Bronchial epithelial cell (primary cell): ENCODE measurements around the gene CORO2A. TPM values are rescaled to one million over a fixed set of nuclear protein-coding genes. Genes with fewer than 3 reads are reported as not detected.

Source experiments
- DNase-seq: peaks from one replicate; pipeline ENCODE4 v3.0.0-alpha.2; 2010; ENCODE audit warnings: low read depth
- FAIRE-seq: peaks from 2 replicates; lab custom pipeline; 2011; peaks lifted over from hg19 to GRCh38; lab: Jason Lieb, UNC
- H3K27me3 ChIP-seq: 2 replicates; pipeline ENCODE4 v1.5.1; 2011; ENCODE audit warnings: low read length; ENCODE audit not compliant: control insufficient read depth, insufficient read depth
- H3K36me3 ChIP-seq: 2 replicates; pipeline ENCODE4 v1.5.1; 2011; ENCODE audit warnings: low read length; ENCODE audit not compliant: control insufficient read depth, insufficient read depth
- H3K4me3 ChIP-seq: 2 replicates; pipeline ENCODE4 v1.5.1; 2011; ENCODE audit warnings: mild to moderate bottlenecking, low read depth, low read length, control low read depth
- total RNA-seq: library from RNA; depleted of rRNA; stranded (reverse); fragments of >200 nt; gene quantifications from 2 replicates; pipeline ENCODE4 v1.2.1, GENCODE V29; 2014
- TF ChIP-seq, protein P1 (sequence below): IDR thresholded peaks from 2 replicates; pipeline ENCODE4 v1.5.1; 2011; ENCODE audit warnings: mild to moderate bottlenecking, moderate library complexity, low read length, control low read depth, inconsistent platforms; ENCODE audit not compliant: insufficient read depth, severe bottlenecking

CORO2A gene
- total RNA-seq, 1 donor from 2014 or later = 22.1 TPM

GRCh38 chr9:98206754-98207153, 14.3 kb upstream of the CORO2A start:
- DNase-seq = peak; percentile 22
- FAIRE-seq = no peak
- TF ChIP-seq, protein P1, sequence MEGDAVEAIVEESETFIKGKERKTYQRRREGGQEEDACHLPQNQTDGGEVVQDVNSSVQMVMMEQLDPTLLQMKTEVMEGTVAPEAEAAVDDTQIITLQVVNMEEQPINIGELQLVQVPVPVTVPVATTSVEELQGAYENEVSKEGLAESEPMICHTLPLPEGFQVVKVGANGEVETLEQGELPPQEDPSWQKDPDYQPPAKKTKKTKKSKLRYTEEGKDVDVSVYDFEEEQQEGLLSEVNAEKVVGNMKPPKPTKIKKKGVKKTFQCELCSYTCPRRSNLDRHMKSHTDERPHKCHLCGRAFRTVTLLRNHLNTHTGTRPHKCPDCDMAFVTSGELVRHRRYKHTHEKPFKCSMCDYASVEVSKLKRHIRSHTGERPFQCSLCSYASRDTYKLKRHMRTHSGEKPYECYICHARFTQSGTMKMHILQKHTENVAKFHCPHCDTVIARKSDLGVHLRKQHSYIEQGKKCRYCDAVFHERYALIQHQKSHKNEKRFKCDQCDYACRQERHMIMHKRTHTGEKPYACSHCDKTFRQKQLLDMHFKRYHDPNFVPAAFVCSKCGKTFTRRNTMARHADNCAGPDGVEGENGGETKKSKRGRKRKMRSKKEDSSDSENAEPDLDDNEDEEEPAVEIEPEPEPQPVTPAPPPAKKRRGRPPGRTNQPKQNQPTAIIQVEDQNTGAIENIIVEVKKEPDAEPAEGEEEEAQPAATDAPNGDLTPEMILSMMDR = no peak
- peaks cover 47% of the 10 kb centered on the region for H3K36me3 ChIP-seq
- H3K27me3 ChIP-seq = no peaks in the 10 kb centered on the region
- no peak overlapping the region for H3K4me3 ChIP-seq

- FAIRE-seq = no peak
- TF ChIP-seq, protein P1 = no peak
- no peak for DNase-seq
- H3K27me3 ChIP-seq = no peaks in the 10 kb centered on the region
- peaks cover 43% of the 10 kb centered on the region for H3K36me3 ChIP-seq
- H3K4me3 ChIP-seq = no peak overlapping the region
Observed at GRCh38 chr9:98204692-98205091, 12.3 kb upstream of the CORO2A start.

- Histone ChIP-seq H3K36me3 (peaks cover 46% of the 10 kb centered on the region), H3K27me3 (no peaks in the 10 kb centered on the region), H3K4me3 (no peak overlapping the region)
- FAIRE-seq (no peak), DNase-seq (no peak)
- TF ChIP-seq, protein P1 = no peak
Observed at GRCh38 chr9:98203153-98203552, 10.7 kb upstream of the CORO2A start.

DNA sequence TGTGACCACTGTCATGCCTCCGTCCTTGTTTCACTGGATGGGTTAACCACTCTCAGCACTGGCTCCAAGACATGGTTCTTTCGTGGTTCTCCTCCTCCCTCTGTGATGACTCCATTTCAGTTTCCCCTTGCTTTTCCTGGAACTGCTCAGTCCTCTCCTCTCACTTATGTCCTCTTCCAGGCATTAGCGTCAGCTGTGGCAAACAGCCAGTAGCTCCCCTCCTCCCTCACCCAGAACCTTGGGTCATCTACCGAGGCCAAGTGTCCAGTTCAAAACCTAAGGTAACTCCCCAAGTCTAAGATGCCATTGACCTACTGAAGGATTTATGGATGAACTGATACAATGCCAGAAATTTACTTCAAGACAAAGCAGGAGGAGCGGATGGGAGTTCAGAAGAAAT, 9.8 kb upstream of the CORO2A start:
- TF ChIP-seq, protein P1 = no peak
- H3K4me3 ChIP-seq = no peak overlapping the region

GRCh38 chr9:98201749-98202148, 9.3 kb upstream of the CORO2A start:
- TF ChIP-seq, protein P1 = no peak
- no peaks in the 10 kb centered on the region for H3K27me3 ChIP-seq
- peaks cover 38% of the 10 kb centered on the region for H3K36me3 ChIP-seq
- DNase-seq (no peak), FAIRE-seq (no peak)
- no peak overlapping the region for H3K4me3 ChIP-seq

More for the DNA sequence above, 9.8 kb upstream of the CORO2A start:
- DNase-seq (no peak), FAIRE-seq (no peak)
- no peaks in the 10 kb centered on the region for H3K27me3 ChIP-seq
- peaks cover 38% of the 10 kb centered on the region for H3K36me3 ChIP-seq

- DNase-seq = no peak
- Histone ChIP-seq H3K4me3 (no peak overlapping the region), H3K36me3 (peaks cover 38% of the 10 kb centered on the region), H3K27me3 (no peaks in the 10 kb centered on the region)
- TF ChIP-seq, protein P1 = no peak
- FAIRE-seq = no peak
Observed at GRCh38 chr9:98201102-98201501, 8.7 kb upstream of the CORO2A start.
